ENCODE results near the gene DDA1. TPM values are rescaled to one million over a fixed set of nuclear protein-coding genes. Genes with fewer than 3 reads are reported as not detected.

The DDA1 gene
- total and polyA plus RNA-seq, 10 of the 15 experiments (the other 5 are each of a cell fraction or from before 2014, with no cell fraction given) = 0.76 to 71.0 (median 39.4) TPM

DNA sequence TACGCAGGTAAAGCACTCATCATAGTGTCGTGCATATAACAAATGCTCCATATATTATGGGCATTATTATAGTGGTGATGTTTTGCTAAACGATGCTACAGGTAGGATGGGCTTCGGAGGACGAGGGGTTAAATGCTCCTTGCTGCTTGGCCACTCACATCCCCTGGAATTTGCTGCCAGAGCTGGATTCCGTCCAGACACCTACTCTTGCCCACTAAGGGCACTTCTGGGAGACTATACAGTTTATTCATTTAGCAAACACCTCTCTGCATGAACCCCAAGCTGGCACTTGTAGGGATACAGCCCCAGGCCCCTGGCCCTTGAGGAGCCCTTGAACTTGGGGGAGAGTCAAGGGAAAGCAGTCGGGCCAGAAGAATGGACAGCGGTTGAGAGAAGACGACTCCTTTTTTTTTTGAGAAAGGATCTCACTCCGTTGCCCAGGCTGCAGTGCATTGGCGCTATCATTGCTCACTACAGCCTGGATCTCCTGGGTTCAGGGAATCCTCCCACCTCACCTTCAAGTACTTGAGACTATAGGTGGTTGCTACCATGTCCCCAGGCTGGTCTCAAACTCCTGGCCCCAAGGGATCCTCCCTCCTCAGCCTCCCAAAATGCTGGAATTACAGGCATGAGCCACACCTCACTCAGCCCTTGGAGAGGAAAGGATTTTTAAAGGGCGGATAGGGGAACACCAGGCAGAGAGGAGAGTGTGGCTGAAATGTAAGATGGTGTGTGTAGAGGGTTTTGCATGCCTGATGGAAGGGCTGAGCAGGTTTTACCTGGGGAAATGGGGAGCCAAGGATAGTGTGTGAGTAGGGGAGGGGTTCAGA is 4.8 kb upstream of the DDA1 start:
- CTCF ChIA-PET = interaction anchor here (0.7 to 5.0 kb wide), 20 partner anchors 8 to 237 kb away, joined by 3 to 43 read pairs (median 4); partner anchors contain the start of genes ANO8, BABAM1, BST2 and CCDC194
- intact Hi-C loops (cut with micrococcal nuclease; ENCODE audit: unreplicated experiment) = loop anchor here (10.0 kb wide), 1 partner anchor 410 kb away; no protein-coding TSS in a partner anchor
- peak overlapping the region; percentile 88 for H3K4me2 ChIP-seq (ENCODE audit: control insufficient read depth, insufficient read depth)
- H3K36me3 ChIP-seq (ENCODE audit: control insufficient read depth in 2 of 2, insufficient read depth in 2 of 2, low read length in 1 of 2) = no peaks in the 10 kb centered on the region
- RAD21 ChIA-PET (ENCODE audit: unreplicated experiment) = interaction anchor here (0.5 to 1.5 kb wide), 15 partner anchors 8 to 537 kb away, joined by 3 to 14 read pairs (median 4); partner anchors contain the start of genes ANO8, BABAM1 and MVB12A
- H3K9ac ChIP-seq (ENCODE audit: control insufficient read depth, insufficient read depth, low read length) = peak overlapping the region; percentile 4; the same call in 1 of the 2 replicates
- H3K4me1 ChIP-seq (ENCODE audit: control insufficient read depth, insufficient read depth, low read length) = peaks cover 16% of the 10 kb centered on the region
- H4K20me1 ChIP-seq (ENCODE audit: control insufficient read depth, insufficient read depth) = no peaks in the 10 kb centered on the region
- H3K9me3 ChIP-seq (replicated peaks; ENCODE audit: control insufficient read depth, insufficient read depth, low read length) = no peaks in the 10 kb centered on the region
- no peak overlapping the region for H3K27ac ChIP-seq (ENCODE audit: control insufficient read depth, insufficient read depth)
- H2AFZ ChIP-seq (ENCODE audit: control insufficient read depth, low read depth, low read length) = no peak overlapping the region
- in situ Hi-C loops (cut with MboI) = no loop called here
- H3K79me2 ChIP-seq (ENCODE audit: control insufficient read depth, insufficient read depth, low read length) = peaks cover 13% of the 10 kb centered on the region
- H3K27me3 ChIP-seq (replicated peaks in 1 of 2; ENCODE audit: control insufficient read depth in 2 of 2, insufficient read depth in 2 of 2, low read length in 1 of 2) = no peaks in the 10 kb centered on the region
- DNase-seq (ENCODE audit: low read depth, low spot score) (no peak), FAIRE-seq (no peak), ATAC-seq (no peak)
- SMC1A ChIA-PET (ENCODE audit: uncharacterized antibody, unreplicated experiment) = interaction anchor here (0.8 to 2.1 kb wide), 9 partner anchors 10 to 147 kb away, joined by 3 to 8 read pairs (median 4); partner anchors contain the start of genes ANO8 and USE1
- TF ChIP-seq ZZZ3 (IDR thresholded peaks at IDR 0.05; ENCODE audit: control insufficient read depth, insufficient read length, low read depth) (no peak), POLR2A (IDR thresholded peaks at IDR 0.05; ENCODE audit: low read depth, low read length) (no peak), SREBF1 (IDR thresholded peaks at IDR 0.05; ENCODE audit: low read length) (no peak), IKZF2 (IDR thresholded peaks at IDR 0.05) (no peak)
- TF ChIP-seq, protein P1, sequence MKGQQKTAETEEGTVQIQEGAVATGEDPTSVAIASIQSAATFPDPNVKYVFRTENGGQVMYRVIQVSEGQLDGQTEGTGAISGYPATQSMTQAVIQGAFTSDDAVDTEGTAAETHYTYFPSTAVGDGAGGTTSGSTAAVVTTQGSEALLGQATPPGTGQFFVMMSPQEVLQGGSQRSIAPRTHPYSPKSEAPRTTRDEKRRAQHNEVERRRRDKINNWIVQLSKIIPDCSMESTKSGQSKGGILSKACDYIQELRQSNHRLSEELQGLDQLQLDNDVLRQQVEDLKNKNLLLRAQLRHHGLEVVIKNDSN (IDR thresholded peaks at IDR 0.05; ENCODE audit: borderline replicate concordance, extremely low read length, insufficient read depth, low read depth, low read length) = no peak
- TF ChIP-seq, protein P2, sequence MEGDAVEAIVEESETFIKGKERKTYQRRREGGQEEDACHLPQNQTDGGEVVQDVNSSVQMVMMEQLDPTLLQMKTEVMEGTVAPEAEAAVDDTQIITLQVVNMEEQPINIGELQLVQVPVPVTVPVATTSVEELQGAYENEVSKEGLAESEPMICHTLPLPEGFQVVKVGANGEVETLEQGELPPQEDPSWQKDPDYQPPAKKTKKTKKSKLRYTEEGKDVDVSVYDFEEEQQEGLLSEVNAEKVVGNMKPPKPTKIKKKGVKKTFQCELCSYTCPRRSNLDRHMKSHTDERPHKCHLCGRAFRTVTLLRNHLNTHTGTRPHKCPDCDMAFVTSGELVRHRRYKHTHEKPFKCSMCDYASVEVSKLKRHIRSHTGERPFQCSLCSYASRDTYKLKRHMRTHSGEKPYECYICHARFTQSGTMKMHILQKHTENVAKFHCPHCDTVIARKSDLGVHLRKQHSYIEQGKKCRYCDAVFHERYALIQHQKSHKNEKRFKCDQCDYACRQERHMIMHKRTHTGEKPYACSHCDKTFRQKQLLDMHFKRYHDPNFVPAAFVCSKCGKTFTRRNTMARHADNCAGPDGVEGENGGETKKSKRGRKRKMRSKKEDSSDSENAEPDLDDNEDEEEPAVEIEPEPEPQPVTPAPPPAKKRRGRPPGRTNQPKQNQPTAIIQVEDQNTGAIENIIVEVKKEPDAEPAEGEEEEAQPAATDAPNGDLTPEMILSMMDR (IDR thresholded peaks at IDR 0.05 in 2 of 3, conservative IDR thresholded peaks at IDR 0.05 in 1 of 3; ENCODE audit: control insufficient read depth in 2 of 3, extremely low read depth in 1 of 3, insufficient read depth in 1 of 3, low read depth in 3 of 3, low read length in 3 of 3) = no peak
- BruUV-seq (replicated peaks) = no TSS peak
- H3K4me3 ChIP-seq = no peak overlapping the region
- POLR2A ChIA-PET = interaction anchor here (0.6 to 2.9 kb wide), 20 partner anchors 12 to 1247 kb away, joined by 3 to 12 read pairs (median 4); partner anchors contain the start of genes ANO8, BABAM1, BST2 and OCEL1
- WGBS (ENCODE audit: insufficient coverage, insufficient replicate concordance, low lambda C conversion rate, missing lambda C conversion rate) = 87% methylated on average over 12 of the region's 12 CpGs

All from GM12878 (cell line).